Neural progenitor cell (in vitro differentiated cells): ENCODE data around the gene CEP170B.

Source experiments
- EZH2 ChIP-seq: fragments of 200-600 bp; sonication (generic); IDR thresholded peaks from 2 replicates; pipeline ENCODE4 v1.6.1; 2017; ENCODE audit warnings: antibody characterized with exemption, mild to moderate bottlenecking, moderate library complexity
- EZH2phosphoT487 ChIP-seq: fragments of 200-600 bp; sonication (generic); IDR thresholded peaks from 2 replicates; pipeline ENCODE4 v1.6.1; 2017; ENCODE audit warnings: antibody characterized with exemption
- TF ChIP-seq, protein P1 (sequence below): fragments of 200-600 bp; sonication (generic); IDR thresholded peaks from 2 replicates; pipeline ENCODE4 v1.5.1; 2017; ENCODE audit warnings: antibody characterized with exemption, mild to moderate bottlenecking

DNA sequence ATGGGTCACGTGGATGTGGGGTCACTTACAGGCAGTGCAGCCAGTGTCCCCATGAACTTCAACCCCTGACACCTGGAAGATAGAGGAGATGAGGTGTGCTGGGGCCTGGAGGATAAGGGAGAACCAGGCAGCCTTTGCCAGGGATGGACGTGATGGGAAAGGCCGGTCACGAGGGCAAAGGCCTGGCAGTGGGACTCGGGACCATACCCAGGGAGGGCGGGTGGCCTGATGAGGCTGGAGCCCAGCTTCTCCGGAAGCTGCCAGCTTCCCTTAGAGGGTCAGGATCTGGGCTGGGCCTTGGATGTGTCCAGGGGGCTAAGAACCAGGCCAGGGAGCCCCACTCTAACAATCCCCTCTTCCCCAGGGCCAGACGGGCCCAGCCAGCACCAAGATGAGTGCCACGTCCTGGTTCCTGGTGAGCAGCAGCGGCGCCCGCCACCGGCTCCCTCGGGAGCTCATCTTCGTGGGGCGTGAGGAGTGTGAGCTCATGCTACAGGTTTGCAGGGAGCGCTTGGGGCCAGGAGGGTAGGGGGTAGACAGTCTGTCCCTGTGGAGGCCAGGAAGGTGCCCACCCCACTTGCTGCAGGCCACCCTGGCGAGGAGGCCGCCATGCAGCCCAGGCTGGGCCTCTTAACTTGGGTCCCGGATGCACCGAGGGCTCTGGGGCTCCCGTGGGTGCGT lies 3.1 kb downstream of the CEP170B start:
- TF ChIP-seq, protein P1, sequence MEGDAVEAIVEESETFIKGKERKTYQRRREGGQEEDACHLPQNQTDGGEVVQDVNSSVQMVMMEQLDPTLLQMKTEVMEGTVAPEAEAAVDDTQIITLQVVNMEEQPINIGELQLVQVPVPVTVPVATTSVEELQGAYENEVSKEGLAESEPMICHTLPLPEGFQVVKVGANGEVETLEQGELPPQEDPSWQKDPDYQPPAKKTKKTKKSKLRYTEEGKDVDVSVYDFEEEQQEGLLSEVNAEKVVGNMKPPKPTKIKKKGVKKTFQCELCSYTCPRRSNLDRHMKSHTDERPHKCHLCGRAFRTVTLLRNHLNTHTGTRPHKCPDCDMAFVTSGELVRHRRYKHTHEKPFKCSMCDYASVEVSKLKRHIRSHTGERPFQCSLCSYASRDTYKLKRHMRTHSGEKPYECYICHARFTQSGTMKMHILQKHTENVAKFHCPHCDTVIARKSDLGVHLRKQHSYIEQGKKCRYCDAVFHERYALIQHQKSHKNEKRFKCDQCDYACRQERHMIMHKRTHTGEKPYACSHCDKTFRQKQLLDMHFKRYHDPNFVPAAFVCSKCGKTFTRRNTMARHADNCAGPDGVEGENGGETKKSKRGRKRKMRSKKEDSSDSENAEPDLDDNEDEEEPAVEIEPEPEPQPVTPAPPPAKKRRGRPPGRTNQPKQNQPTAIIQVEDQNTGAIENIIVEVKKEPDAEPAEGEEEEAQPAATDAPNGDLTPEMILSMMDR = no peak
- no peak for TF ChIP-seq EZH2phosphoT487
- TF ChIP-seq EZH2 = no peak
